Middle frontal gyrus (tissue), 1 donor: ENCODE measurements around the gene ELN.

Experiments used
- DNase-seq: peaks from one replicate; pipeline ENCODE4 v3.0.0-alpha.2; 2015; ENCODE audit warnings: low spot score; ENCODE audit errors: extremely low spot score

ELN gene

GRCh38 chr7:74059681-74060588 lies 32.0 kb downstream of the ELN start:
- DNase-seq, result no peak

GRCh38 chr7:74061840-74062539 lies 34.0 kb downstream of the ELN start:
- no peak for DNase-seq

- DNase-seq, result no peak
Measured at GRCh38 chr7:74063223-74063641, 35.3 kb downstream of the ELN start.

DNA sequence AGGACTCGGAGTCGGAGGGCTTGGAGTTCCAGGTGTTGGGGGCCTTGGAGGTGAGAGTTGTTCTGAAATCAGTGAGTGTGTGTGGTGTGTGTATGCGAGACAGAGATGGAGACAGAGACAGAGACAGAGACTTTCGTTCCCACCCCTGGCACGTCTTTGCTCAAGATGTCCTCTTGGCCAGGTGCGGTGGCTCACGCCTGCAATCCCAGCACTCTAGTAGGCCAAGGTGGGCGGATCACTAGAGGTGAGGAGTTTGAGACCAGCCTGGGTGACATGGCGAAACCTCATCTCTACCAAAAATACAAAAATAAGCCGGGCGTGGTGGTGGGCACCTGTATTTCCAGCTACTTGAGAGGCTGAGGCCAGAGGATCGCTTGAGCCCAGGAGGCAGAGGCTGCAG lies 35.7 kb downstream of the ELN start:
- DNase-seq, result no peak

DNA sequence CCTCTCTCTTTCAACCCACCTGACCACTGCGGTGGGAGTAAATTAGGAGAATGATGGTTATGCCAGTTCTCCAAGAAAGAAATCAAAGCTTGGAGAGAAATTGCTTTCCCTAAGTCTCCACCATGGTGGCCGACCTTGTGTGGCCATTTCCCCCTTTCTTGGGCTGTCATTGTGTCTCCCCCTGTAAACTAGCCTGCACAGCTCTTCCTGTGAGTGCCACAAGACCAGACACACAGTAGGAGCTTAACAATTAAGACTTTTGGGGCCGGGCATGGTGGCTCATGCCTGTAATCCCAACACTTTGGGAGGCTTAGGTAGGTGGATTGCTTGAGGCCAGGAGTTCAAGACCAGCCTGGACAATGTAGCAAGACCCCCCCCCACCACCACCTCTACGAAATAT lies 36.7 kb downstream of the ELN start:
- no peak for DNase-seq

DNA sequence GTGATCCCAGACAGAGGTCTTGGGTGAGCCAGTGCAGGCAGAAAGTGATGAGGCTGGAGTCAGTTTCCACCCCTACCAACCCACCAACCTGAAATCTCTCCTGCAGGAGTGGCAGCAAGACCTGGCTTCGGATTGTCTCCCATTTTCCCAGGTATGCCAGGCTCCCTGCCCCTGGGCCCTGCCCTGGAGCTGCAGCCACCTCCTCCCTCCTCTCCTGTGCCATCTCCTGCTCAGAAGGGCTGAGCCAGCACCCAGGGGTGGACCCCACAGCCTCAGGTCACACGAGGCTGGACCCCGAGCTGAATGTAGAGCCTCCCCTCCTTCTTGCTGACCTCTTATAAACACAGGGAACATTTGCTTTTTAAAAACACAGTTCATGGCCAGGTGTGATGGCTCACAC lies 38.7 kb downstream of the ELN start:
- DNase-seq, result no peak

- DNase-seq, result no peak
Measured at GRCh38 chr7:74068378-74069085, 40.6 kb downstream of the ELN start.

GRCh38 chr7:74069086-74069541 lies 41.1 kb downstream of the ELN start:
- DNase-seq, result no peak

DNA sequence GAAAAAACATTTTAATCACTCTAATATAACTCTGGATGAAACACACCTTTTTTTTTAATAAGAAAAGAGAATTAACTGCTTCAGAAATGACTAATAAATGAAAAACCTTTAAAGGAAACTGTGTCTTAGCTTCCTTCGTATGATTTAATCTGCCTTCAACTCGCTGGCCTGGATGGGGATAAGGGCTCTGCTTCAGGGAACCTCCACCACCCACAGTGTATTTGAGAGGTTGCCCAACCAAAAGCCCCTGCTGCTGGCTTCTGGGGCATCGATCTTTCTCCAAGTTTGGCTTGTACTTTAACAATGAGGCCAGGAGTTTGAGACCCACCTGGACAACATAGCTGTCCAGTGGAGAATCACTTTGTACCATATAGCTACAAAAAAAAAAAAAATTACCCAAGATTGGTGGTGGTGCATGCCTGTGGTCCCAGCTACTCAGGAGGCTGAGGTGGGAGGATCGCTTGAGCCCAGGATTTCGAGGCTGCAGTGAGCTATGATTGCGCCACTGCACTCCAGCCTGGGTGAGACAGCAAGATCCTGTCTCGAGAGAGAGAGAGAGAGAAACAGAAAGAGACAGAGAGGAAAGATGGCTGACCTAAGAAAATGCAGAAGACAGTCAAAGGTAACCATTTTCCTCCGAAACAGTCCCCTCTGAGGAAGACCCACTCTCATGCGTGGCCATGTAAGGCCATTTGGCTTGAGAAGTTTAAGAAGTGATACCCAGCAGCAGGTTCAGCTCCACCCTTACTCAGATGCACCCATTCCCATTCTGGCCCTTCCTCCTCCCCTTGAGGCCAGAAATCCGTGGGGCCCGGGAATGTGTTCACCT lies 42.0 kb downstream of the ELN start:
- no peak for DNase-seq

DNA sequence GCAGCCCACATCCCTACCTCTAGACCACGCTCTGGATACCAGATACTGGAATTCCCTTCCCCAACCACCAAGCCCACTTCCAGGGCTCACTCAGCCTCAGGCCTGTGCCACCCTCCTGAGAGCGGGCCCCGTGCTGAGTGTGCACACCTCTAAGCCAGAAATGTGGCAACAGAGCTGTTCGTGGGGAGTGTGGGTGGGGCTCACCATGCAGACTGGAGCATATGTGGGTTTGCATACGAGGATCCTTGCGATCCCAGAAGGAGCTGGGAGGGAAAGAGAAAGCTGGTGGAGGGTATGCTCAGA lies 42.6 kb downstream of the ELN start:
- no peak for DNase-seq

- DNase-seq, result no peak
Measured at GRCh38 chr7:74071121-74071520, 43.1 kb downstream of the ELN start.

DNA sequence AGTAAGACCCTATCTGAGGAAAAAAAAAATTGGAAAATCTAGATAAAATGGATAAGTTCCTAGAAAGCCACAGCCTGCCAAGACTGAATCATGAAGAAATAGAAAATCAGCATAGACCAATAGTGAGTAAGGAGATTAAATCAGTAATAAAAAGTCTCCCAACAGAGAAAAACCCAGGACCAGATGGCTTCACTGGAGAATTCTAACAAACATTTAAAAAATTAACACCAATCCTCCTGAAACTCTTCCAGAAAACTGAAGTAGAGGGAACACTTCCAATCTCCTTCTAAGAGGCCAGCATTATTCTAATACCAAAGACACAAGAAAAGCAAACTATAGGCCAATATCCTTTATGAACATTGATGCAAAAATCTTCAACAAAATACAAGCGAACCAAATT lies 46.8 kb downstream of the ELN start:
- DNase-seq, result no peak

GRCh38 chr7:74078461-74078860 lies 50.5 kb downstream of the ELN start:
- DNase-seq, result no peak

DNA sequence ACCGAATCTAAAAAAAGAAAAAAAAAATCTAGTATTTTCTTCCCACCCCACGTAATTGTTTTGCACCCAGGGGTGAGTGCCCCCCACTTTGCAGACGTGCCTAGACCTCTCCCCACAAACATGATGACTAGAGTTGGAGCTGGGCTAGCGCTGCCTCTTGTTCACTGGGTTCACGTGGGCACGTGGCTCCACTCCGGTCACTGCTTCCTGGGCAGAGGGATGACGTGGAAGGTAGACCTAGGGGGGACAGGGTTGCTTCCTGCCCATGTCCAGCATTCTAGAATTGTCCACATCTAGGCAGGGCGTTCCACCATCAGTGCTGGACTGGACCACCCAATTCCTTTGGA lies 54.8 kb downstream of the ELN start:
- DNase-seq, result no peak

DNA sequence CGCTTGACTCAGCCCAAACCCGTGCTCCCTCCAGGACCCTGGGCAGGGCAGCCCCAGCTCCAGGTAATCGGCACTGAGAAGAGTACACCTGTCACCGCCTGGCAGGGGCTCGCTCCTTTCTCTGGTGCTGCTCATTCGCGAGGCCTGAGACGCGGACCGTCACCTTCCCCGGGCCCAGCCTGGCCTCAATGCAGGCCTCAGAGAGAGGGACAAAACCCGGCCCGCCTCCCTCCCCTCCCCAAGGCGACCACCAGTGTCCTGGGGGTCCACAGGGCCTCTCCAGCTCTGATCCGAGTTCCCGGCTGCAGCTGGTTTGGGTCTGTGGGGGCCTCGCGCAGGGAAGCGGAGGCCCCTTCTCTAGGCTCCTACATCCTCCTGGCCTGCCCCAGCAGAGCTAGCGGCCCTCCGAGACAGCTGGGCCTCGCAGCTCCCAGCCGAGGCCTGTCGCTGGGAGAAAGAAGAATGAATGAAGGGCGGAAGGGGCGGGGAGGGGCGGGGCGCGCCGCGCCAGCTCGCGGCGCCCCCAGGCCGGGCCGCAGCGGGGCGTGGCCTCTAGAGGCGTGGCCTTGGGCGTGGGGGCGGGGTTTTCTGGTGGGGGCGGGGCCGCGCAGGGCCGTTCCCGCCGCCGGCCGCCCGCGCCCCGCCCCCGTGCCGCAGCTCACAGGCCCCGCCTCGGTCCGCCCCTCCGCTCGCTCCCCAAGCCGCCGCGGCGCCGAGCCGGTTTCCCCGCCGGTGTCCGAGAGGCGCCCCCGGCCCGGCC lies 55.3 kb downstream of the ELN start, which contains the start of gene LIMK1:
TSS of gene LIMK1 (plus strand) at position 688 of the 760 bp plus-strand sequence. CDS start 187 bp downstream, outside the sequence.
- peak; percentile 69 for DNase-seq

GRCh38 chr7:74083928-74084721 lies 56.2 kb downstream of the ELN start:
- DNase-seq, result no peak

- DNase-seq, result no peak
Measured at GRCh38 chr7:74084722-74085578, 57.0 kb downstream of the ELN start.

DNA sequence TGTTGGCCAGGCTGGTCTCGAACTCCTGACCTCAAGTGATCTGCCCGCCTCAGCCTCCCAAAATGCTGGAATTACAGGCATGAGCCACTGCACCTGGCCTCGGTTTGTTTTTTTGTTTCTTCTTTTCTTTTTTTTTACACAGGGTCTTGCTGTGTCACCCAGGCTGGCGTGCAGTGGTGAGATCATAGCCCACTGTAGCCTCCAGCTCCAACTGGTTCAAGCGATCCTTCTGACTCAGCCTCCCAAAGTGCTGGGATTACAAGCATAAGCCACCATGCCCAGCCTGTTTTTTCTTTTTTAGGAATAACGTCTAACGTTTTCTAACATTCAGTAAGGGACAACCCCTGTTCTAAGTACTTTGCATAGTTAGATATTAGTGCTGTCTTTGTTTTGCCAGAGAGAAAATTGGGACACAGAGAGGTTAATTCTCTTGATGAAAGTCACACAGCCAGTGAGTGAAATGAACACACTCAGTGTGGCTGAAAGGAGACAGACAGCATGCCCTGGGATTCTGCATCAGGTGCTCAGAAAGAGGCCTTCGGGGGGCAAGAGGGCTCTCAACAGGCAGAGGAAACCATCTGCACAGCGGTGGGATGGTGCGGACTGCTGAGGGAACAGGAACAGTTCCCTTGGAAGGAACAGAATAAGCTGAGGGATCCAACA lies 59.9 kb downstream of the ELN start:
- DNase-seq, result no peak
